Activated CD4-positive, CD25-positive, alpha-beta regulatory T cell treated with anti-CD3 and anti-CD28 coated beads, Interleukin-2, amount 50 U/mL, for 16 hours (primary cell): ENCODE data around the gene IPO5.

Source experiments
- DNase-seq: peaks from one replicate; pipeline ENCODE4 v3.0.0-alpha.2; 2020; ENCODE audit warnings: low read depth, low spot score

IPO5 gene

GRCh38 chr13:98056839-98057410 lies 103.5 kb downstream of the IPO5 start:
- no peak for DNase-seq

- DNase-seq = no peak
Measured at GRCh38 chr13:98059276-98059675, 105.8 kb downstream of the IPO5 start.

GRCh38 chr13:98060282-98060681 lies 106.8 kb downstream of the IPO5 start:
- DNase-seq = no peak

- DNase-seq = no peak
Measured at GRCh38 chr13:98065468-98065867, 112.0 kb downstream of the IPO5 start.

- DNase-seq = no peak
Measured at GRCh38 chr13:98066636-98067035, 113.2 kb downstream of the IPO5 start.

- no peak for DNase-seq
Measured at GRCh38 chr13:98068521-98068920, 115.0 kb downstream of the IPO5 start.

- DNase-seq = no peak
Measured at GRCh38 chr13:98069985-98070384, 116.5 kb downstream of the IPO5 start.

- DNase-seq = no peak
Measured at GRCh38 chr13:98071316-98071715, 117.8 kb downstream of the IPO5 start.

GRCh38 chr13:98072476-98072875 lies 119.0 kb downstream of the IPO5 start:
- no peak for DNase-seq
